Measurements from ENCODE around the gene MKRN2.

MKRN2 gene

DNA sequence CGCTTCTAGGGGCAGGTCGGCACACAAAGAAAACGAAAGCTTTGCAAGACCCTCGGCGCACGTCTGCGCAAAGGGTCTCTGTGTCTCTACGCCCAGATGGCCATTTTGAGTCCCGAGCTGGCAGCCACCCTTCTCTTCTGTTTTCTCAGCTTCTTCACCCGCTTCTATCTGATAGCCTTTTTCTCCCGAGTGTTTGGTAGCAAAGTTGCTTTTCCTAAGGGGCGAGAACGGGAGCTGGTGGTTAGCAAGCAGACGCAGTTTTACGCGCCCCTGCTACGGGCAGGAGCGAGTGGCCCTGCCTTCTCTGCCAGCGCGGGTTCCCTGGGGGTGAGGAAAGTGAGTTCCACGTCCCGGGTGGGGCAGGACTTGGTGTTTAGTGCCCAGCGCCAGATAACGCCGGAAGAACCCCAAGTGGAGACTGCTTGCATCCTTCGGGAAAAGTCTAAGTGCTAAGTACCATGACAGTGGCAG lies 2.9 kb upstream of the MKRN2 start:
- peak in 8 of 58 donors; percentile 4 to 28 (median 12) for DNase-seq

- no peak for DNase-seq
Observed at GRCh38 chr3:12556314-12556689, 585 bp upstream of the MKRN2 start.

- DNase-seq, result no peak
Observed at GRCh38 chr3:12557473-12558100, 700 bp downstream of the MKRN2 start.

GRCh38 chr3:12558706-12559105 lies 1.8 kb downstream of the MKRN2 start:
- no peak for DNase-seq

- no peak for DNase-seq
Observed at GRCh38 chr3:12559520-12559919, 2.6 kb downstream of the MKRN2 start.

DNA sequence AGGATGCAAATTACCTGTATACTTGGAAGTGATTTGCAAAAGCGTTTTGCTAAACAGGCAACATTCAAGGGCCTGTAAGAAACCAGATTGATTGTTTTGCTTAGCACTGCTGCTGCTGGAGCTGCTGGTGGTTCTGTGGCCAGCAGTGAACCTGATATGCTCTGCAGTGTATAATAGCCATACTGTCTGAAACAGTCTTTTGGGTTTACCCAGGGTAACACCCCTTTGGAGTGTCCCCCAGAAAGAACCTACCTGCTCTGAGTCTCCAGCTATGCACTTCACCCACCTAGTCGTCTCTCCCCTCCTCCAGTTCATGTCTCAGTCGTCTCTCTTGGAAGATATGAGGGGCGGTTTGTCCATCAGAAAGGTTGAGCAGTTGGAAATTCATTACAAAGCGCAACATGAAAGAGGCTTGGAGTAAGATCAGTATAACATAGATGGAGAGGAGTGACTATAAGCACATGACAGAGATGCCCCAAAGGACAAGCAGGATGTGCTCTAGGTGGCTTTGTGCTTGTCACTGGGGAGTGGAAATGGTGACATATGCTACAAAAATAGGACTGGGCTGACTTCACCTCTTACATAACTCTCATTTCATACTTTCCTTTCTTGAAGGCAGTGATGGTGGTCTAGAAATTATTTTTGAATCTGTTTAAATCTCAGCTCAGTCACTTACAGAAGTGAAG lies 3.8 kb downstream of the MKRN2 start:
- peak in 1 of 58 donors; percentile 11 for DNase-seq

- no peak for DNase-seq
Observed at GRCh38 chr3:12561397-12561796, 4.5 kb downstream of the MKRN2 start.

DNA sequence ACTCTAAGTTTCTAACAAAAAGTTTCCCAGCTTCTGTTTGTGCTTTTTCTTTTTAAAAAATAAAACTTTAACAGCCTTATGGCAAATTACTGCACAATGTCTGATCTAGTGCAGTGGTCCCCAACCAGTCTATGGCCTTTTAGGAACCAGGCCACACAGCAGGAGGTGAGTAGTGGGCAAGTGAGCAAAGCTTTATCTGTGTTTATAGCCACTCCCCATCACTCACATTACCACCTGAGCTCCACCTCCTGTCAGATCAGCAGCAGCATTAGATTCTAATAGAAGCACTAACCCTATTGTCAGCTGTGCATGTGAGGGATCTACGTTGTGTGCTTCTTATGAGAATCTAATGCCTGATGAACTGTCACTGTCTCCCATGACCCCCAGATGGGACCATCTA lies 5.6 kb downstream of the MKRN2 start:
- no peak for DNase-seq

DNA sequence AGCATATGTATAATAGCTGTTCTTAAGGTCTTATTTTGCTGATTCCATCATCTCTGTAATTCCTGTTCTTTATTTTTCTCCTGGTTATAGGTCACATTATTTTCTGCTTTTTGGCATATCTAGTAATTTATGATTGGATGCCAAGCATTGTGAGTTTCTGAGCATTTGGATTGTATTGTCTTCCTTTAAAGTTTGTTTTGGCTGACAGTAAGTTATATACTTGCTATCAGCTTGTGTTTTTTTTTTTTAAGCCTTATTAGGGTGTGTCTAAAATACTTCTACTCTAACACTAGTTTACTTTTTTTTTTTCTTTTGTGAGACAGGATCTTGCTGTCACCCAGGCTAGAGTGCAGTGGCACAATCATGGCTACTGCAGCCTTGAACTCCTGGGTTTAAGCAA lies 10.1 kb downstream of the MKRN2 start:
- DNase-seq, result no peak

DNA sequence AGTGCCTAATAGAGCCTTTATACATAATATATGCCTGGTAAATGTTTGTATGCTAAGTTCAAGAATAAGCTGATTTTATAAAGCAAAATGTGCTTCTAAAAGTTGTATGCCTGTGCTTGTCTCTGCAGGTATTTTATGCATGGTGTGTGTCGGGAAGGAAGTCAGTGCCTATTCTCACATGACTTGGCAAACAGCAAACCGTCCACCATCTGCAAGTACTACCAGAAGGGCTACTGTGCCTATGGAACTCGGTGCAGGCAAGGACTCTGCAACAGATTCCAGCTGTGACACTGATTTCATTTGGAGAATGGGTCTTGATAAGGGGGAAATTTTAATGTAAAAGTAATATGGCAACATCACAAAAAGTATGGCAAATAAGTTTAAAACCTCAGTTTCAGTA lies 11.9 kb downstream of the MKRN2 start:
- DNase-seq, result no peak

- no peak for DNase-seq
Observed at GRCh38 chr3:12569836-12570235, 12.9 kb downstream of the MKRN2 start.

- no peak for DNase-seq
Observed at GRCh38 chr3:12571986-12572385, 15.1 kb downstream of the MKRN2 start.

- no peak for DNase-seq
Observed at GRCh38 chr3:12574131-12574530, 17.2 kb downstream of the MKRN2 start.

DNA sequence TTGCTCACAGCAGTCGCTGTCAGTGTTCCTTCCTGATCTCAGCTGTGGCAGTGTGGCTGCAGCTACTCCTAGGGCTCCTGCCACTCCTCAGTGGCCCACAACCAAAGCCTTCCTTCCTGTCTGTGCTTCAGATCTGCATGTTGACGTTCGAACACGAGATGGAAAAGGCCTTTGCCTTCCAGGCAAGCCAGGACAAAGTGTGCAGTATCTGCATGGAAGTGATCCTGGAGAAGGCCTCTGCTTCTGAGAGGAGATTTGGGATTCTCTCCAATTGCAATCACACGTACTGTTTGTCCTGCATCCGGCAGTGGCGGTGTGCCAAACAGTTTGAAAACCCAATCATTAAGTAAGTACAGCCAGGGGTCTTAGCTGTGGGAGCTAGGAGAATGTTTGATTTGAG lies 17.8 kb downstream of the MKRN2 start:
- DNase-seq, result no peak

DNA sequence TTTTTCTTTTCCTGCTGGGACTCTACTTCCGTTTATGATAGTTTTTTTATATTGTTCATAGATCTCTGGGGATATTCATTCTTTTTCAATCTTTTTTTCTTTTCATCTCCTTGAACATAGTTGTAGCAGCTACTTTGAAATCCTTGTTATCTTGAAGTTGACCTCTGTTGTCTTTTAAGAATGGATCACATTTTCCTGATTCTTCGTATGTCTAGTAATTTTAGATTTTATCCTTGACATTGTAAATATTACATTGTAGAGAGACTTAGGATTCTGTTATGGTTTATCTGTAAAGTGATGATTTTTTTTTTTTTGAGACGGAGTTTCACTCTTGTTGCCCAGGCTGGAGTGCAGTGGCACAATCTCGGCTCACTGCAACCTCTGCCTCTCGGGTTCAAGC lies 20.5 kb downstream of the MKRN2 start:
- no peak for DNase-seq

DNA sequence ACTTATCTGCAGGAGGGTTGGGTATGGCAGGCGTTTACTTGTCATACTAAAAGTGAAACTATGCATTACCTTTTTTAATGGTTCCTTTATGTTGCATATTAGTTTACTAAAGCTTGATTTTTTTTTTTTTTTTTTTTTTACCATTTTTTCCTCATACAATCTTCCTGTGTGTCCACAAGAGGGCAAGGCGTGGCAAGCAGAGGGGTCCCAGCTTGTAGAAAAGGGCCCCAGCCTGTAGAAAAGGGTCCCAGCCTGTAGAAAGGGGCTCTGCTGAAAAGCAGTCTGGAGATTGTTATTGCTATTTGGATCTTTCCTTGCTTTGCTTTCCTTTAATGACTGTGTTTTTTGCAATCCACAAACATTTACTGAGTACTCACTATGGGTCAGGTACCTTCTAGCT lies 21.9 kb downstream of the MKRN2 start:
- DNase-seq, result no peak

DNA sequence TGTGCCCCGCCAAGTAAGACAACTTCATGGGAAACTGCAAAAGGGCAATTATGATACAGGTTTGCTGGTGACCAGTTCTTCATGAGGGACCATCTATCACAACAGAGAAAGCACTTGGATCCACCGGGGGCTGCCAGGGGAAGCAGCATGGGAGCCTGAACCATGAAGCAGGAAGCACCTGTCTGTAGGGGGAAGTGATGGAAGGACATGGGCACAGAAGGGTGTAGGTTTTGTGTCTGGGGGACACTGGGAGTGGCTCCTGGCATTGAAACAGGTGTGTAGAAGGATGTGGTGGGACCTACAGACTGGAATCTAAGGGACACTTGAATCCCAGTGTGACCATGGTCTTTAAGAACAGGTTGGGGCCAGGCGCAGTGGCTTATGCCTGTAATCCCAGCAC lies 22.6 kb downstream of the MKRN2 start:
- no peak for DNase-seq

DNA sequence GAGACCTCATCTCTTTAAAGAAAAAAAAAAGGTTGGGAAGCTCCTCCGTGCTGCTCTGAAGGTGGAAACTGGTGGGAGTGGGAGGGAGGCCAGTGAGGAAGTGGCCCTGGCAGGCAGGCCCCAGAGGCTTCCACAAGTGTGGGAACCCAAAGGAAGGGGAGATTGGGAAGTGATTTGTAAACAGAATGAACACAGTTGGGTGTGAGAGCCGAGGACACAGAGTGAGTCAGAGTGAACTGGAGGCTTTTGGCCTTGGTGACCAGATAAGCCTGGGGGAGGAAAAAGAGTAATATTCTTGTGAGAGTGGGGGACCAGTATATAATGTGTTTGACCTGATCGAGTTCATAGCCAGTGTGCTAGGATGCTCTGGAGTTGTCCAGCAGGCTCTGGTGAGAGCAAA lies 23.0 kb downstream of the MKRN2 start:
- no peak for DNase-seq

GRCh38 chr3:12582730-12583129 lies 25.8 kb downstream of the MKRN2 start:
- DNase-seq, result no peak

GRCh38 chr3:12583280-12583679 lies 26.4 kb downstream of the MKRN2 start:
- peak in 1 of 58 donors; percentile 25 for DNase-seq

- no peak for DNase-seq
Observed at GRCh38 chr3:12584083-12584482, 27.2 kb downstream of the MKRN2 start.

DNA sequence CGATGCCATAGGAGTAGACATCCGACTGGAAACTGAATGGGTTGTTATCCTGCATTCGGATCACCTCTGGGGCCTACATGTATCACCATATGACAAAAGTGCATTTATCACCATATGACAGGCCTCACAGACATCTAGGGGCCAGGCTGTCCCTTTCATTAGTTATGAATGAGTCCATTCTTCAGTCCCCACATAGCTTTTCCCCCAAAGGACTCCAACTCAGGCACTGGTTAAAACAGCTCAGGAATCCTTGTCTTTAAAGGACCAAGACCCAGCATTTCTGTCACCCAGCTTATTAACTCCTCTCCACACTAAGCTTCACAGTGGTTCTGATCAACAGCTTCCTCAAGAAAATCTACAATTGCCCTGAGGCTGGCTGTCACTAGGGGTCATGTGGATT lies 28.3 kb downstream of the MKRN2 start:
- DNase-seq, result no peak

DNA sequence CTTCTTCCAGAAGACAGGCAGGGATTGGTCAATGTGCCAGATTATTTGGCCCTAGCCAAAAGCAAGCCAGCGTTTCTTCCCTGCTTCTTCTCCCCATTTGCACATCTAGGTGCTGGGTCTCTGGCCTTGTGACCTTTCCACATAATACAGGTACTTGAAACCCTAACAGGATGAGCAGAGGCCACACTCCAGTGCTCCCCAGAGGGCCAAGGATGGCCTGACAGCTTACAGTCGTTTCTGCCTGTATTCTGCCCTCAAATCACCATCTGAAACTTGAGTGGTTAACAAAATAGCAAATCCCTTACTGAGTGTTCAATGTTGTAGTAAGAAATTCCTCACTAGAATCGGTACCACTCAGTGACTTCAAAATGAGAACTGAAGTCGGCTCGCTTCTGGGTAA lies 29.1 kb downstream of the MKRN2 start:
- no peak for DNase-seq
